Type B pancreatic cell (in vitro differentiated cells): ENCODE data around the gene KIAA0930. TPM values are rescaled to one million over a fixed set of nuclear protein-coding genes. Genes with fewer than 3 reads are reported as not detected.
"Not testable (repeated sequence)": the region's sequence is repeated elsewhere in the genome, so short reads cannot be mapped to it uniquely, and the experiment has no call there.

ENCODE experiments used
- DNase-seq: peaks from one replicate; pipeline ENCODE4 v3.0.0; 2021; ENCODE audit warnings: mixed read lengths; ENCODE audit not compliant: unreplicated experiment; ENCODE audit errors: extremely low spot score
- H3K27ac Mint-ChIP-seq: 2 replicates; pipeline ENCODE4 v1.8.0; 2021; ENCODE audit warnings: mild to moderate bottlenecking, mixed read lengths
- H3K27me3 Mint-ChIP-seq: 2 replicates; pipeline ENCODE4 v1.8.0; 2021; ENCODE audit warnings: mixed read lengths
- H3K36me3 Mint-ChIP-seq: 2 replicates; pipeline ENCODE4 v1.8.0; 2021; ENCODE audit warnings: mixed read lengths
- H3K4me1 Mint-ChIP-seq: one replicate; pipeline ENCODE4 v1.8.0; 2021; ENCODE audit warnings: mixed read lengths; ENCODE audit not compliant: unreplicated experiment
- H3K4me3 Mint-ChIP-seq: 2 replicates; pipeline ENCODE4 v1.8.0; 2021; ENCODE audit warnings: mild to moderate bottlenecking, mixed read lengths
- H3K9me3 Mint-ChIP-seq: 2 replicates; pipeline ENCODE4 v1.8.0; 2021; ENCODE audit warnings: mixed read lengths
- total RNA-seq: library from RNA; stranded (reverse); gene quantifications from 2 replicates; pipeline ENCODE4 v1.2.1, GENCODE V29; 2021; ENCODE audit warnings: low replicate concordance
- TF ChIP-seq, protein P1 (sequence below): fragments of 200-600 bp; sonication (generic); conservative IDR thresholded peaks from 2 replicates; pipeline ENCODE4 v1.5.0; 2021; ENCODE audit warnings: antibody characterized with exemption, mild to moderate bottlenecking

The KIAA0930 gene
- total RNA-seq, 1 donor from 2014 or later: 54.1 TPM

DNA sequence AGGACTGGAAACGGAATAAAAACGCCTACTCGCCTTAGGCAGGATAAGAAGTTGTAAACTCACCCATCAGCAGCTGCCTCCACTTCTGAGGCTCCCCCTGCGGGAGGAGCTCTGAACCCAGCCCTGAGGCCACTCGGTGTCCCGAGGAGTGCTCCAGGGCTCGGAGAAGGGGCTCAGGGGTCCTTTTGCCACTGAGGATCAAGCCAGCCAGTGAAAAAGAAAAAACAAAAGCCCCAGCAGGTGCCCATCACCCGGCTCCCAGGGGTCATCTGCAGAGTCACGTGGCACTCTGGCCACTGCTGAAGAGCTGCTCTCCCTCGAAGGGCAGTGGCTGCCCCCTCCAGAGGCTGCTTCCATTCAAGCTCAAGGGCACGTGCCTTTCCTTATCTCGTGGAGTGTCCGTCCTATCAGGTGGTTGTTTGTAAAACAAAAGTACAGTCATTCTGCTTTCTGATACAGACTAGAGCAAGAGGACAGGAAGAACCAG is 48.0 kb downstream of the KIAA0930 start:
- TF ChIP-seq, protein P1, sequence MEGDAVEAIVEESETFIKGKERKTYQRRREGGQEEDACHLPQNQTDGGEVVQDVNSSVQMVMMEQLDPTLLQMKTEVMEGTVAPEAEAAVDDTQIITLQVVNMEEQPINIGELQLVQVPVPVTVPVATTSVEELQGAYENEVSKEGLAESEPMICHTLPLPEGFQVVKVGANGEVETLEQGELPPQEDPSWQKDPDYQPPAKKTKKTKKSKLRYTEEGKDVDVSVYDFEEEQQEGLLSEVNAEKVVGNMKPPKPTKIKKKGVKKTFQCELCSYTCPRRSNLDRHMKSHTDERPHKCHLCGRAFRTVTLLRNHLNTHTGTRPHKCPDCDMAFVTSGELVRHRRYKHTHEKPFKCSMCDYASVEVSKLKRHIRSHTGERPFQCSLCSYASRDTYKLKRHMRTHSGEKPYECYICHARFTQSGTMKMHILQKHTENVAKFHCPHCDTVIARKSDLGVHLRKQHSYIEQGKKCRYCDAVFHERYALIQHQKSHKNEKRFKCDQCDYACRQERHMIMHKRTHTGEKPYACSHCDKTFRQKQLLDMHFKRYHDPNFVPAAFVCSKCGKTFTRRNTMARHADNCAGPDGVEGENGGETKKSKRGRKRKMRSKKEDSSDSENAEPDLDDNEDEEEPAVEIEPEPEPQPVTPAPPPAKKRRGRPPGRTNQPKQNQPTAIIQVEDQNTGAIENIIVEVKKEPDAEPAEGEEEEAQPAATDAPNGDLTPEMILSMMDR: peak; percentile 35
- H3K27ac Mint-ChIP-seq: no peak overlapping the region
- peaks cover 3% of the 10 kb centered on the region for H3K36me3 Mint-ChIP-seq
- DNase-seq: no peak
- no peak overlapping the region for H3K4me3 Mint-ChIP-seq
- H3K9me3 Mint-ChIP-seq: no peaks in the 10 kb centered on the region
- H3K27me3 Mint-ChIP-seq: no peaks in the 10 kb centered on the region
- peaks cover 4% of the 10 kb centered on the region for H3K4me1 Mint-ChIP-seq

DNA sequence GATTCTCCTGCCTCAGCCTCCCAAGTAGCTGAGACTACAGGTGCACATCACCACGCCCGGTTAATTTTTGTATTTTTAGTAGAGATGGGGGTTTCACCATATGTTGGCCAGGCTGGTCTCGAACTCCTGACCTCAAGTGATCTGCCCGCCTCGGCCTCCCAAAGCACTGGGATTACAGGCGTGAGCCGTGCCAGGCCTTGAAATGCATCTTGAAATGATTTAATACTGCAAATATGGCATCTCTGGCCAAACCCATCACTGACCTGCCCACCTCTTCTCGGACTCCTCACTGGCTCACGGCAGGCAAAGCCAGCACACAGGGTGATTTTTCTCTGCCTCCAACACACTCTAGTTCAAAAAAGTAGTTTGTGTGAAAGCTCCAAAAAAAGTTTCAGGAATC is 48.9 kb downstream of the KIAA0930 start:
- not testable (repeated sequence) for DNase-seq, H3K9me3 Mint-ChIP-seq, H3K4me3 Mint-ChIP-seq, H3K27me3 Mint-ChIP-seq, H3K27ac Mint-ChIP-seq, H3K36me3 Mint-ChIP-seq
- peaks cover 11% of the 10 kb centered on the region for H3K4me1 Mint-ChIP-seq

DNA sequence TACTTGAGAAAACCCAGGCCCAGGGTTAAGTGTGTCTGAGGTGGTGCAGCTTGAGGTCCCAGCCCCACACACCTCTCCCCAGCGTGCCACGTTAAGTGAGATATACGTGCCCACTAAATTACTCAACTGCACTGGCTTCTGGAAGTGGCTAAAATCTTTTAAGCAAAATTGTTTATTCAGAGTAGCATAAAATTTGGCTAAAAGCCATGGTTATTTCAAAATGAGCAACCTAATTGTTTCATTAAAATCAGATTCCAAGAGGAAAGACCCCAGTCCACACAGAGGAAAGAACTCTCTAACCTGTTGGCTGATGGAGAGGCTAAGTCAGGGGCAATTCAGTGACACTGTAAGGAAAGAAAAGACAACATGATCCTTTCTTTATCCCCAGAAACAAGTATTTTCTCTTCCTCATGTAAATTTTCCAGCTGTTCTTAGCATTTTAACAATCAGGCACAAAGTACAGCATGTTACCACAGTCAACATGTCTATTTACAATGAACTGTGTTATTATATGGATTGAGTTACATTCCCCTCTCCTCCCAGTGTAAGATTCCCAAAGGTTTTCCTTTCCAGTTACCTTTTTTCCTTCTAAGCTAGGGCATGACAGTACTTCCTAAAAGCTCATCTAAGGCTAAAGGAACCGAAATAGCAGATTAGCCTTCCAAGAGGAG is 50.4 kb downstream of the KIAA0930 start:
- Mint-ChIP-seq H3K4me1 (peaks cover 11% of the 10 kb centered on the region), H3K36me3 (peaks cover 9% of the 10 kb centered on the region), H3K27me3 (no peaks in the 10 kb centered on the region), H3K27ac (no peak overlapping the region), H3K9me3 (no peaks in the 10 kb centered on the region), H3K4me3 (no peak overlapping the region)
- no peak for DNase-seq
- TF ChIP-seq, protein P1: no peak

DNA sequence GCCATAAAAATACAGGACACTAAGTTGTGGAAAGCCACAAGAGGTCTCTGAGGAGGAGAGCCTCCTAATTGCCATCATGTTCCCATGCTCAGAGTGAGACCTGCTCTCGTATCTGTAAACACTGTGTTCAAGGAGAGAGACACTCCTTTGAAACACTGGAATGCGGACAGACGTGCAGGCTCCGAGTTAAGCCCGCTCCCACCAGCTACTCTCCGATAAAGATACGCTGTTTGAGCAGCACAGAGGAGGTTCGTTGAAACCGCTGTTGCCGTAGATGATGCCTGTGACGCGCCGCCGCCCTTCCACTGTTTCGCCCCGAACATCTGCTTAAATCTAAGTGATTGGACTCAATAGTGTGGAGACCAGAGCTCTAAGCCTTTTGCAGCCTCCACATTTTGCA is 51.9 kb downstream of the KIAA0930 start:
- Mint-ChIP-seq H3K27me3 (no peaks in the 10 kb centered on the region), H3K9me3 (no peaks in the 10 kb centered on the region), H3K4me1 (peaks cover 11% of the 10 kb centered on the region), H3K4me3 (no peak overlapping the region), H3K27ac (peak overlapping the region; percentile 85), H3K36me3 (peaks cover 11% of the 10 kb centered on the region)
- TF ChIP-seq, protein P1: no peak
- no peak for DNase-seq

DNA sequence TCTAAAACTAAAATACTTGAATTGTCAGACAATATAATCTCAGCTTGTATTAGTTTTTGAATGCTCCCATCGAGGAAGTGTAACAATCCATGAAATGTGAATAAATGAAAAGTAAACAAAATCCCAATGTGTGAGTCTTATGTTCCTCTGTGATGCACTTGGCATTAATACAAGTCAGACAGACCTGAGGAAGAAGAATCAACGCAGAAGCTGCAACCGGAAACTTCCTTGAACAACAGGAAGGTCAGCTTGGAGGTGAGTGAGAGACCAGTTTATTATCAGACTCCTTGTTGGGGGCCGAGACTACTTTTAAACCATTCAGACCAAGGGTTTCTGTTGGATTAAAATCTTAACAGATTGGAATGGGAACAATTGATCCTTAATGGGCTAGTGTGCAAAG is 52.8 kb downstream of the KIAA0930 start:
- Mint-ChIP-seq H3K4me1 (peaks cover 11% of the 10 kb centered on the region), H3K4me3 (no peak overlapping the region), H3K27me3 (no peaks in the 10 kb centered on the region), H3K36me3 (peaks cover 11% of the 10 kb centered on the region), H3K27ac (peak overlapping the region; percentile 85), H3K9me3 (no peaks in the 10 kb centered on the region)
- DNase-seq: no peak
- TF ChIP-seq, protein P1: no peak

DNA sequence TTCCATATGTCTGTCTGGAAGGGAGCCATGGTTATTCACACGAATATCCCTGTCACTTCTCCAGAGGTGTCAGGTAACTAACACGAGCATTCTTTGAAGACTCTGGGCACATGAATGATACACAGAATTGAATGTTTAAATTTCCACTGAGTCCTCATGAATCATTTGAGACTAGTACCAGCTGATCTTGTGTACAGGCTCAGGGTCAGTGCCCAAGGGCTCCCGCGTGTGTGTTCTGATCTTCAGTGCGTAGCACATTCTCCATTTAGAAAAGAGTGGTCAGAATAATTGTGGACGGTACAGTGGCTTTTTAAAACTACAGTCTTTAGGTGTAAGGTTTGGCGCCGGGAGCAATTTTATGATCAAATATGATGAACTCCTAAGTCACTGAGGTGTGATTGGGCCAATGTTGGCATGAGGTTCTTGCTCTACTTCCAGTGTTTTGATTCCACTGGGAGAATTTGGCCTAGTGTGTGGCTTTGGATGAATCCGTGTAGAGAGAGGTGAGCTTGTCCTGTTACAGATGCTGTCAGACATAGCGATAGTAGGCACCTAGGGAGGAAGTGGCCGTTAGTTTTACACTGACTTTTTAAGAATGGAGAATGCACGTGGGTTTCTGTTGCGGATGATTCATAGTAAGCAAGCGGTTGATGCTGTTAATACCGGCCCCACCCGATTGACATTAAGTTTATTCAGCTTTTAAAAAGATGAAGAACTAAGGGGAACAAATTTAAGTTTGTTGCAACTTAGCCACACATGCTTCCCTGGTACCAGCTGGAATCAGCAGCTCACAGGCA is 54.8 kb downstream of the KIAA0930 start:
- TF ChIP-seq, protein P1: no peak
- H3K4me1 Mint-ChIP-seq: peaks cover 11% of the 10 kb centered on the region
- no peaks in the 10 kb centered on the region for H3K27me3 Mint-ChIP-seq
- no peak for DNase-seq
- H3K27ac Mint-ChIP-seq: peak overlapping the region; percentile 50
- H3K4me3 Mint-ChIP-seq: no peak overlapping the region
- H3K9me3 Mint-ChIP-seq: no peaks in the 10 kb centered on the region
- peaks cover 19% of the 10 kb centered on the region for H3K36me3 Mint-ChIP-seq
